NT2/D1 (cell line): ENCODE measurements around the gene NCS1.

ENCODE experiments used
- SUZ12 ChIP-seq: IDR thresholded peaks from 2 replicates; pipeline ENCODE4 v1.6.1; 2011; ENCODE audit not compliant: insufficient read length, insufficient read depth; ENCODE audit errors: extremely low read depth
- YY1 ChIP-seq: IDR thresholded peaks from 2 replicates; pipeline ENCODE4 v1.6.1; 2011; ENCODE audit not compliant: insufficient read length, insufficient read depth
- ZNF274 ChIP-seq: IDR thresholded peaks from 2 replicates; pipeline ENCODE4 v1.6.1; 2011; ENCODE audit warnings: mild to moderate bottlenecking, low read depth, low read length

- TF ChIP-seq YY1 (no peak), ZNF274 (no peak), SUZ12 (no peak)
Measured at GRCh38 chr9:130195638-130196037, 23.4 kb downstream of the NCS1 start.
